Neural cell (in vitro differentiated cells): ENCODE measurements around the gene SMCHD1. TPM values are rescaled to one million over a fixed set of nuclear protein-coding genes. Genes with fewer than 3 reads are reported as not detected.

ENCODE experiments used
- H2AFZ ChIP-seq: fragments of 200-600, 300-800 bp; sonication (generic), shearing (Covaris generic); 2 replicates; pipeline ENCODE4 v1.6.0; 2014; ENCODE audit warnings: low read depth, mild to moderate bottlenecking, antibody characterized with exemption, low read length, moderate library complexity
- H3F3A ChIP-seq: fragments of 200-600 bp; shearing (Covaris generic); 2 replicates; pipeline ENCODE4 v1.6.1; 2016; ENCODE audit warnings: mild to moderate bottlenecking, moderate library complexity, mixed read lengths, antibody characterized with exemption, low read length; ENCODE audit not compliant: insufficient read depth, poor library complexity, severe bottlenecking
- H3K27ac ChIP-seq: fragments of 200-600, 300-800 bp; sonication (generic), shearing (Covaris generic); 2 replicates; pipeline ENCODE4 v1.5.1; 2014; ENCODE audit warnings: mild to moderate bottlenecking, low read length, moderate library complexity
- H3K27me3 ChIP-seq: fragments of 300-800, 200-600 bp; sonication (generic), shearing (Covaris generic); 2 replicates; pipeline ENCODE4 v1.6.0; 2014; ENCODE audit warnings: mild to moderate bottlenecking, low read depth, low read length, moderate library complexity; ENCODE audit not compliant: insufficient read depth
- H3K36me3 ChIP-seq: fragments of 300-800, 200-600 bp; sonication (generic), shearing (Covaris generic); 2 replicates; pipeline ENCODE4 v1.5.1; 2014; ENCODE audit warnings: mild to moderate bottlenecking, antibody characterized with exemption, low read length, moderate library complexity; ENCODE audit not compliant: insufficient read depth
- H3K4me2 ChIP-seq: fragments of 300-800, 200-600 bp; sonication (generic), shearing (Covaris generic); 2 replicates; pipeline ENCODE4 v1.6.0; 2014; ENCODE audit warnings: mild to moderate bottlenecking, low read length
- H3K4me3 ChIP-seq: fragments of 300-800, 200-600 bp; sonication (generic), shearing (Covaris generic); 2 replicates; pipeline ENCODE4 v1.5.1; 2014; ENCODE audit warnings: mild to moderate bottlenecking, low read length, moderate library complexity
- H3K79me2 ChIP-seq: fragments of 200-600 bp; shearing (Covaris generic); replicated peaks from 2 replicates; pipeline ENCODE4 v1.6.0; 2014; ENCODE audit warnings: mild to moderate bottlenecking, low read length, moderate library complexity; ENCODE audit not compliant: insufficient read depth
- H3K9ac ChIP-seq: fragments of 300-800, 200-600 bp; sonication (generic), shearing (Covaris generic); 2 replicates; pipeline ENCODE4 v1.6.1; 2016; ENCODE audit warnings: mild to moderate bottlenecking, low read length, mixed read lengths
- H3K9me2 ChIP-seq: fragments of 200-600 bp; shearing (Covaris generic); 2 replicates; pipeline ENCODE4 v1.6.1; 2016; ENCODE audit warnings: mild to moderate bottlenecking, low read length, mixed read lengths; ENCODE audit not compliant: insufficient read depth
- H3K9me3 ChIP-seq: fragments of 200-600, 300-800 bp; sonication (generic), shearing (Covaris generic); 2 replicates; pipeline ENCODE4 v1.6.1; 2016; ENCODE audit warnings: mild to moderate bottlenecking, mixed run types, low read length, moderate library complexity, mixed read lengths
- H4K20me1 ChIP-seq: fragments of 200-600 bp; shearing (Covaris generic); 2 replicates; pipeline ENCODE4 v1.6.1; 2016; ENCODE audit warnings: mild to moderate bottlenecking, mixed run types; ENCODE audit not compliant: insufficient read depth
- CTCF ChIP-seq: fragments of 450-650 bp; IDR thresholded peaks from 2 replicates; pipeline ENCODE4 v1.5.1; 2014; ENCODE audit warnings: antibody characterized with exemption, mild to moderate bottlenecking, moderate library complexity; ENCODE audit not compliant: poor library complexity, severe bottlenecking
- EP300 ChIP-seq: fragments of 450-650 bp; conservative IDR thresholded peaks from 2 replicates; pipeline ENCODE4 v1.6.1; 2014; ENCODE audit warnings: antibody characterized with exemption, mild to moderate bottlenecking, moderate library complexity; ENCODE audit not compliant: poor library complexity, severe bottlenecking
- EZH2 ChIP-seq: fragments of 200-600, 300-800 bp; shearing (Covaris generic), sonication (generic); IDR thresholded peaks from 2 replicates; pipeline ENCODE4 v1.6.1; 2014; ENCODE audit warnings: antibody characterized with exemption, low read length, borderline replicate concordance, mild to moderate bottlenecking; ENCODE audit not compliant: insufficient read depth, poor library complexity, severe bottlenecking
- MXI1 ChIP-seq: fragments of 450-650 bp; conservative IDR thresholded peaks from 2 replicates; pipeline ENCODE4 v1.6.1; 2014; ENCODE audit warnings: antibody characterized with exemption, mild to moderate bottlenecking; ENCODE audit not compliant: poor library complexity, severe bottlenecking
- POLR2AphosphoS5 ChIP-seq: IDR thresholded peaks from 2 replicates; pipeline ENCODE4 v1.6.1; 2012
- RAD21 ChIP-seq: fragments of 450-650 bp; conservative IDR thresholded peaks from 2 replicates; pipeline ENCODE4 v1.6.1; 2014; ENCODE audit warnings: antibody characterized with exemption, mild to moderate bottlenecking, moderate library complexity
- REST ChIP-seq: IDR thresholded peaks from 2 replicates; pipeline ENCODE4 v1.6.1; 2012; ENCODE audit warnings: borderline replicate concordance
- SMC3 ChIP-seq: fragments of 450-650 bp; conservative IDR thresholded peaks from 2 replicates; pipeline ENCODE4 v1.6.1; 2014; ENCODE audit warnings: antibody characterized with exemption, mild to moderate bottlenecking, moderate library complexity; ENCODE audit not compliant: poor library complexity
- TAF1 ChIP-seq: IDR thresholded peaks from 2 replicates; pipeline ENCODE4 v1.6.1; 2012; ENCODE audit warnings: low read depth
- polyA plus RNA-seq: library from polyadenylated mRNA; depleted of rRNA; stranded (reverse); fragments of >200 nt; gene quantifications from 2 replicates; pipeline ENCODE4 v1.2.3, GENCODE V29; 2014

Gene SMCHD1
- polyA plus RNA-seq, 1 donor from 2014 or later: 49.4 TPM

- TF ChIP-seq SMC3: no peak
- TF ChIP-seq RAD21: no peak
Observed at GRCh38 chr18:2704541-2704940, 49.0 kb downstream of the SMCHD1 start (continued).

GRCh38 chr18:2706903-2707302 is 51.4 kb downstream of the SMCHD1 start:
- Histone ChIP-seq H3K4me2 (no peak overlapping the region), H3K36me3 (peaks cover 4% of the 10 kb centered on the region), H3K27me3 (no peaks in the 10 kb centered on the region), H3K79me2 (no peaks in the 10 kb centered on the region), H4K20me1 (no peaks in the 10 kb centered on the region), H3K4me3 (no peak overlapping the region), H3K9me3 (no peaks in the 10 kb centered on the region), H3F3A (no peaks in the 10 kb centered on the region), H3K9me2 (no peaks in the 10 kb centered on the region), H2AFZ (no peak overlapping the region), H3K27ac (no peak overlapping the region), H3K9ac (no peak overlapping the region)
- no peak for TF ChIP-seq EP300
- no peak for TF ChIP-seq TAF1
- TF ChIP-seq CTCF: no peak
- TF ChIP-seq POLR2AphosphoS5: no peak
- TF ChIP-seq MXI1: no peak
- TF ChIP-seq EZH2: no peak
- TF ChIP-seq REST: no peak
- no peak for TF ChIP-seq SMC3
- no peak for TF ChIP-seq RAD21

- Histone ChIP-seq H3K9ac (no peak overlapping the region), H3K9me2 (no peaks in the 10 kb centered on the region), H3K4me3 (no peak overlapping the region), H3K79me2 (no peaks in the 10 kb centered on the region), H4K20me1 (no peaks in the 10 kb centered on the region), H3K9me3 (no peaks in the 10 kb centered on the region), H3K27me3 (no peaks in the 10 kb centered on the region), H3F3A (no peaks in the 10 kb centered on the region), H2AFZ (no peak overlapping the region), H3K27ac (no peak overlapping the region), H3K4me2 (no peak overlapping the region), H3K36me3 (peaks cover 4% of the 10 kb centered on the region)
- TF ChIP-seq RAD21 (no peak), TAF1 (no peak), MXI1 (no peak)
Observed at GRCh38 chr18:2707551-2708168, 52.1 kb downstream of the SMCHD1 start.
